HG02852 (cell line): ENCODE measurements around the gene KIF20B.

Source experiments
- ATAC-seq: cut with Tn5 transposase; IDR thresholded peaks from one replicate; pipeline ENCODE4 v1.9.1; 2021; ENCODE audit warnings: mild to moderate bottlenecking, moderate library complexity; ENCODE audit not compliant: unreplicated experiment

KIF20B gene

DNA sequence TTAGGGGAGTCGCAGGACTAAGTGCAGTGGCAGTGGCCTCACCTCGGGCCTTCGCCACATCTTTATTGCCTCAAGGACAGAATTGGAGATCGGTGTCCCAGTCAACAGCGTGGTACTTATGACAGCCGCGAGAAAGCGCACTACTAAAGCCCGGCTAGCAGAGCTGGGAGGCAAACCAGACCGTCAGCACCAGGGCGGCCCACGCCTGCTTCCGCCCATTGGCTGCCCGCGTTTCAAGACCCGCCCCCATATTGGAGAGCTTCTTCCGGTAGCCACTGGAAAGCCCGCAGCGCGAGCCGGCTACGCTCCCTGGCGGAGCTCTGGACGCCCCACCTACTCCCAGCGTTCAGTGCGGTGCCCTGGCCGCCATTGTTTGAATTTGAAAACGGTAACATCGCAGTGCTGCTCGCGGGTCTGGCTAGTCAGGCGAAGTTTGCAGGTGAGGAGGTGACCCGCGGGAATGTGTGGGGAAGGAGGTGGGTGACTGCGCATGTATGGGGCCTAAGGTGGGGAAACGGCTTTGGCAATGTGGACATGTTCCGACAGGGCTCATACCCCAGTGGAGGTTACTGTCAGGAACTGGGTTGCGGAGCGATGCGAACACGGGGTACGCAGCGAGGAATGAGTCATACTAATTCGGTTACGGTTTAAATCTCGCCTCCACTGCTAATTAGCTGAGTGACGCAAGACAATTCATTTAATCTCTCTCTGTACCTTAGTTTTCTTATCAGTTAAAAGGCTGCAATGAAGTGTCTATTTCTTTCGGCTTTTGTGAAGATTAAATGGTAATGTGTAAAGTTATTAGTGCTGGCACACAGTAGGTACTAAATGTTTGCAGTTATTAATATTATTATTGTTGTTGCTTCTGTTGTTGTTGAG is at the start of gene KIF20B:
Gene KIF20B, plus strand, starts transcription at position 349 of the 879 bp plus-strand sequence. CDS start 3,705 bp downstream, outside the sequence.
- peak; percentile 94 for ATAC-seq

- ATAC-seq: peak; percentile 57
Observed at GRCh38 chr10:89651916-89652573, 49.3 kb upstream of the KIF20B start.

GRCh38 chr10:89652806-89653370 is 48.5 kb upstream of the KIF20B start:
- no peak for ATAC-seq

- peak; percentile 56 for ATAC-seq
Observed at GRCh38 chr10:89653410-89653869, 48.0 kb upstream of the KIF20B start.

GRCh38 chr10:89655722-89656121 is 45.7 kb upstream of the KIF20B start:
- ATAC-seq: no peak

DNA sequence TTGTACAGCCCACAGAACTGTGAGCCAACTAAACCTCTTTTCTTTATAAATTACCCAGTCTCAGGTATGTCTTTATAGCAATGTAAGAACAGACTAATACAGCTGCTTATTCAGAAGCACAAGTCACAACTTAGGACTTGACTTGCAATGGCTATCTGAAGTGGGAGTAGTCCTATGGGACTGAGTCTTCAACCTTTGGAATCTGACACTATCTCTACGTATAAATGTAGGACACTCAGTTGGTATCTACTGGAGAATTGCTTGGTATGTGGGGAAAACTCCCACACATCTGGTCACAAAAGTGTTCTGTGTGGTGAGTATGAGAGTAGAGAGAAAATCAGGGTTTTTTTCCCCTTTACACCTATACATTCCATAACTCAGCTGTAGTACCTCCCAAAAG is 44.1 kb upstream of the KIF20B start:
- no peak for ATAC-seq

GRCh38 chr10:89659143-89660131 is 42.0 kb upstream of the KIF20B start:
- no peak for ATAC-seq

DNA sequence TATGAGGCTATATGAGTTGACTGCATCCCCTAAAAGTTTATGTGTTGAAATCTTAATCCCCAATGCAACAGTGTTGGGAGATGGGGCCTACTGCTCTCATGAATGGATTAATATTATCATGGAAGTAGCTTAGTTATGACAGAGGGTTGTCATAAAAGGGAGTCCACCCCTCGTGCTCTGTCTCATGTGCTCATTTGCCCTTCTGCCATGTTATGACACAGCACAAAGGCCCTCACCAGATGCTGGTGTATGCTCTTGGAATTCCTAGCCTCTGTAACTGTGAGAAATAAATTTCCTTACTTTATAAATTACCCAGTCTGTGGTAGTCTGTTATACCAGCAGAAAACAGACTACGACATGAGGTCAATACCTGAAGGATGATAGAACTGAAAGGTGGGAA is 38.8 kb upstream of the KIF20B start:
- no peak for ATAC-seq

- ATAC-seq: no peak
Observed at GRCh38 chr10:89663144-89663543, 38.2 kb upstream of the KIF20B start.

- no peak for ATAC-seq
Observed at GRCh38 chr10:89664203-89664602, 37.2 kb upstream of the KIF20B start.

- ATAC-seq: no peak
Observed at GRCh38 chr10:89665302-89665701, 36.1 kb upstream of the KIF20B start.

DNA sequence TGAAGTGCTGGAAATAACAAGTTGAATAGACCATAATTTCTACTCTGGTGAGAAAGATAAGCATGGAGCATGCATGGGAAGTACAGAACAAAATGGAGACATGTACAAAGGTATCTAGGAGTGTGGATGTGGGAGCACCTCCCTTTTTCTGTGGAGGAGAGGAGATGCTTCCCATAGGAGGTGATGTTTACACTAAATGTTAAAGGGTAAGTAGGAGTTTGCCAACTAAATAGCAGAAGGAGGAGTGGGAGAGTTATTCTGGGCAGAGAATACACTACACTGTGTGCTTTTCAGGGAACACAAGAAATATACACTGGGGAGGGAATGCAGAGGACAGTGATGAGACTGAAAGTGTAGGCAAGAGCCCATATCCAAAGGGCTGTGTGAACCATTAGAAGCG is 35.3 kb upstream of the KIF20B start:
- ATAC-seq: no peak

DNA sequence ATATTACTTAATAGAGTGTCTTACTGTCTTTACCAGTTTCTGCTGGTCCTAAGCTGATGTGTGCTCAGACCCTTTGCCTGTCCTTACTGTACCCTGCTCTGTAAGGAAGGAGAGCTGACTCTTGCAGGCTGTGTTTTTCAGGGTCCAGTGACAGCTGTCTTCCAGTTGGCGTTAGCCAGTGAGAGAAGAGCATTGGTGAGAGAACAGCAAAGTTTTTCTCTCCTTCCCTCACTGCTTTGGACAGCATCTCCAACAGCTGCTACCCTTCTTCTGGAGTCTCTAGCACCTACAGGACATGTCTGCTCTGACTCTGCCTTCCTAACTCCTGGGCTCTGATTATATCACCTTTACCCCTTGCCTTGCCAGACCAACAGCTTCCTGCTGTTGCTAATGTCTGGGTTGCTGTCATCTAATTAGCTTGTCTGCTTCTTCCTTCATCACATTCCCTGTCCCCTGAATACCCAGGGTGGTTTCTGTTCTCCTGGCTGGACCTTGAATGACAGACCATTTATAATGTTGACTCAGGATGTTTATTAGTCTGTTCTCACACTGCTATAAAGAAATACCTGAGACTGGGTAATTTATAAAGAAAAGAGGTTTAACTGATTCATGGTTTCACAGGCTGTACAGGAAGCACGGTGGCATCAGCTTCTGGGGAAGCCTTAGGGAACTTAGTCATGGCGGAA is 32.9 kb upstream of the KIF20B start:
- no peak for ATAC-seq

DNA sequence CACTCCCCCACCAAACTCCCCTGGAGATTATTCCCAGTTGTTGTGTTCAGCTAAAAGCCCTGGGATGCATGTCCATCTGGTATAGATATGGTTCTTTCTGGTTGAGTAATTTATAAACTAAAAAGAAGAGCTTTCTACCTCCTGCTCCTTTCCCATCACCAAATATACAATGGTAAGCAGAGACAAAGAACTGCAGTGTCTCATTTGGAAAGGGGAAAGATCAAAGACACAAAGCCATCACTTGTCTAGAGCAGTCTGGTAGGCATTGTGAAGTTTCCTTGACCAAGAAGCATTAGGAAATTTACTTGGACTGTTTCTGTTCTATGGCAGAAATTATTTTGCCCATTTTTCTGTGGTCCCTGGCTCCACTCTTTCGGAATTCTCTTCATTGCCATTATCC is 31.4 kb upstream of the KIF20B start:
- no peak for ATAC-seq

DNA sequence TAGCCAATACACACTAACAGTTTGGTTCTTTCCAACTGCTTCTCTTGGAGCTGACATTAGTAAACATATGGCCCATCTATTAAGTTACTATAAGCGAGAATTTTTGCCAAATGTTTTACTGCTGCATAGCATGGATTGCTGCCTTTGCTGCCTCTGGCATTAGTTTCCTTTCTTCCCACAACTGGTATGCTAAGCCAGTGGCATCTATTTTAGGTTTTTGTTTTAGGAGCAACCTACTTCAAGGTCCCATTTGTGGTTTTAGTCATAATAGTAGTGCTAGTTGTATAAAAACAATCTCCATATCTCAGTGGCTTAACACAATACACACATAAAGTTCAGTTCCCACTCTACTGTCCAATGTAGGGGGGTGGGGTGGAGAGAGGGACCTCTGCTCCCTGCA is 30.5 kb upstream of the KIF20B start:
- ATAC-seq: no peak

- no peak for ATAC-seq
Observed at GRCh38 chr10:89677341-89677740, 24.0 kb upstream of the KIF20B start.

- peak; percentile 56 for ATAC-seq
Observed at GRCh38 chr10:89679986-89680385, 21.4 kb upstream of the KIF20B start.

DNA sequence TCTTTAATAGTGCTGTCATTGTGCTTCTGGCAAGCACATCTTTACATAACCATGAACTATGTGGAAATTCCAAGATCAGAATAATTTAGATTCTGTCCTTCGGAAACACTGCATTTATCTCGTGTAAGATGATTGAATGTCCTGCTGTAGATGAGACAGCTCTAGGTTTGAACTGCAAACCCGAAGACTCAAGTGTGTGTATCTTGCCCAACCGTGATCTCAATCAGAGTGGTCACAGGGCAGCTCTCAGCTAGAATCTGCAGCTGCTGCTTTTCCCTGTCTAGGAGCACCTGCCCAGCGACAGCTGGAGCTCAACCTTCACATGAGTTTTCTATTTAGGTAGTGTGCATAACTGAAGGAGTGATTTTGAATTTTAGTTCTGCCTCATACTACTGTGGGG is 17.5 kb upstream of the KIF20B start:
- no peak for ATAC-seq

GRCh38 chr10:89684604-89685003 is 16.8 kb upstream of the KIF20B start:
- no peak for ATAC-seq

DNA sequence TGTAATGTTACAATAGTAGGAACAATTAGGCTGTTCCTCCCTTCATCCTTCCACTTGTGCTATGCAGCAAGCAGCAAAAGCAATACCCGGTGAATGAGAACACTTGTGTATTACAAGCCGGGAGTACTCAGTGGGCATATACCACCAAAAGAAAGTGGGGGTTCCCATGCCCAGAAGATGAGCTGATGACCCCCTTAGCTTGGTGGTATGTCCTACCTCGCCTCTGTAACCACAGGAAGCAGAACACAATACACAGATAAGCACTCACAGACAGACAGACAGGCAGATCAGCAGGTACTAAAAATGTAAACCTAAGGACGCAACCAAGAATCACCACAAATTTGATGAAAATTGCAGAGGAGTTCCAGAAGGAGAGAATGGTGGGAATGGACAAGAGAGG is 15.5 kb upstream of the KIF20B start:
- ATAC-seq: no peak
